Activated T-cell treated with anti-CD3 and anti-CD28 coated beads for 24 hours (primary cell): ENCODE measurements around the gene TMEM135.
"Not testable (repeated sequence)": the region's sequence is repeated elsewhere in the genome, so short reads cannot be mapped to it uniquely, and the experiment has no call there.

Source experiments
- DNase-seq: peaks from one replicate; pipeline ENCODE4 v3.0.0-alpha.2; 2020; ENCODE audit warnings: low read depth

TMEM135 gene

GRCh38 chr11:87081358-87081757, 43.6 kb downstream of the TMEM135 start:
- DNase-seq, result no peak

- no peak for DNase-seq
Observed at GRCh38 chr11:87082590-87082989, 44.9 kb downstream of the TMEM135 start.

- DNase-seq, result no peak
Observed at GRCh38 chr11:87083029-87083428, 45.3 kb downstream of the TMEM135 start.

GRCh38 chr11:87092159-87092558, 54.4 kb downstream of the TMEM135 start:
- no peak for DNase-seq

DNA sequence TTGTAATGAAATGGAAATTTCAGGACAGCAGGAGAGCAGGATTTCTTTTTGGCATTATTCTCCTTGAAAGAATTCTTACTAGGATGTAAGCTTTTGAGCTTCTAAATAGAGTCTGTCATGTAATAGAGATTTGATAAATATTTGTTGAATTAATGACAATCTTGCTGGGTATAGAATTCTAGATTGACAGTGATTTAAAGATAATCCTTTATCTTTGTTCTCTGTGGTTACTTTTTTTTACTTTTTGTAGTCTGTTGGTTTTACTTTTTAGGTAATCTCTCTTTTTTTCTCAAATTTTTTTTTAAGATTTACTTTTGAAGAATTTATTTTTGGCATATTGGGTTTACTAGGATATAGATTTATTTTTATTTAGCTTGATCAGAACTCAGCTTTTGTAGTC, 54.8 kb downstream of the TMEM135 start:
- DNase-seq, result no peak

DNA sequence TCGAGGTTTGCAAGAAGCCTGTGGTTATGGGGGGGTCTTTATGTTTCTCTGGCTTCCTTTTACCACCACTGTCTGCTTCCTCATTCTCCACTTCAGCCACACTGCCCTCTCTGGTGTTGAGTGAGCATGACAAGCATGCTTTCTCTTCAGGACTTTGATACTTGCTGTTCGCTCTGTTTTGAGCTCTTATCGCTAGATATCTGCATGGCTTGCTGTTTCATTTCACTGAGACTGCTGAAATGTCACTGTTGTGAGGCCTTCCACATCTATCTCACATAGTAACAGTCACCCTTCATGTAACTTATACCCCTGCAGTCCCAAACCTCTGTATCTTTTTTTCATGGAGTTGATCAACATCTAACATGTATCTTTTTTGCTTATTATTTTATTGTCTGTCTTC, 59.8 kb downstream of the TMEM135 start:
- DNase-seq, result peak; percentile 8

GRCh38 chr11:87101956-87102580, 64.3 kb downstream of the TMEM135 start:
- DNase-seq, result no peak

GRCh38 chr11:87105826-87106225, 68.1 kb downstream of the TMEM135 start:
- DNase-seq, result not testable (repeated sequence)

DNA sequence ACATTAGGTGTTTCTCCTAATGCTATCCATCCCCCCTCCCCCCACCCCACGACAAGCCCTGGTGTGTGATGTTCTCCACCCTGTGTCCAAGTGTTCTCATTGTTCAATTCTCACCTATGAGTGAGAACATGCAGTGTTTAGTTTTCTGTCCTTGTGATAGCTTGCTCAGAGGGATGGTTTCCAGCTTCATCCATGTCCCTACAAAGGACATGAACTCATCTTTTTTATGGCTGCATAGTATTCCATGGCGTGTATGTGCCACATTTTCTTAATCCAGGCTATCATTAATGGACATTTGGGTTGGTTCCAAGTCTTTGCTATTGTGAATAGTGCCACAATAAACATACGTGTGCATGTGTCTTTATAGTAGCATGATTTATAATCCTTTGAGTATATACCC, 69.6 kb downstream of the TMEM135 start:
- DNase-seq, result not testable (repeated sequence)

- no peak for DNase-seq
Observed at GRCh38 chr11:87110443-87111131, 72.9 kb downstream of the TMEM135 start.

- DNase-seq, result no peak
Observed at GRCh38 chr11:87114093-87114492, 76.4 kb downstream of the TMEM135 start.

- DNase-seq, result no peak
Observed at GRCh38 chr11:87116185-87116584, 78.5 kb downstream of the TMEM135 start.

GRCh38 chr11:87120937-87121336, 83.2 kb downstream of the TMEM135 start:
- no peak for DNase-seq

- no peak for DNase-seq
Observed at GRCh38 chr11:87122852-87123251, 85.1 kb downstream of the TMEM135 start.

DNA sequence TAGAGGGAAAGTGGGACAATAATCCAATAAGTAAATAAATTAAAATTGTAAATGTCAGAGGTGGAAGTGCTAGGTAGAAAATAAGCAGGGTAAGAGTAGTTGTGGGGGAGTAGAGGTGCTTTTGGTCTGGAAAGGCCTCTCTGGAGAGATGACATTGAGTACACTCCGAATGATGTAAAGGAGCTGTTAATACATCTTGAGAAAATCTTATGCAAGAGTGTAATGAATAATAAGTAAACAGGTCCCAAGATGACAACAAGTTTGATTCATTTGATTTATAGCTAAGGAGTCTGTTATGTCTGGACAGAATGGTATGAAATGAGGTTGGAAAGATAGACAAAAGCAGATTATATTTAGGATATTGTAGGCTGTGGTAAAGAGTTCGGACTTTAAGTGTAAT, 87.5 kb downstream of the TMEM135 start:
- no peak for DNase-seq

DNA sequence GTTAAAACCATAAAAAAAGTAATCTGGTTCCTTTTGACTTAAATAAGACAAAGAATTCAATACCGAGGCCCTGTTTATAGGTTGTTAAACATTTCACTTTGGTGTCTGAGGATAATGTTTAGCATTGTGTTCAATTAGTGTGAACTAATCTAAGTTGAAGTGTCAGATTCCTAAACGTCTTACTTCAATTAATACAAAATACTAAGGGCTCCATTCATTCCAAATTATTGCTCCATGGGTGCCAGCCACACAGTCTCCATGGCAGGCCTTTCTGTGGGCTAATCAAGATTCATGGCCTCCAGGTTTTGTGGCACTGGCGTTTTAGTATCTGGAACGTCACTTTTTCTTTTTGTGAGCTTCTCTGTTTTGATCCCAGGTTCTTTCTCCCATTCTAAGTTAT, 89.4 kb downstream of the TMEM135 start:
- DNase-seq, result no peak

DNA sequence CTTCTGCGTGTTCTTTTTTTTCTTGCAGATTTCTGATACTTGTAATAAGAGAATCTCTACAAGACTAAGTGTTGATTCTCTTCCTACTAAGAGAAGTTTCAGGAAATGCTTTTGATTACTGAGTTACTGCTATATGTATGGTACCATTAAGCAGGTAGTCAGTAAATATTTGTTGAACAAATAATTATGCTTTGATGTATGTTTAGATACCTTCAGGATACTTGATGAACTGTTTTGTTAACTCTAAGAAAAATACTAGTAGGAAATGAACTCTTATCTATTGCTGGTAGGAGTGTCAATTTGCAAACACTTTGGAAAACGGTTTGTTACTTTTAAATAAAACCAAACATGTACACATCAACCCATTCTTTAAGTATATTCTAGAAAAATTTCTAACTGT, 90.6 kb downstream of the TMEM135 start:
- no peak for DNase-seq

DNA sequence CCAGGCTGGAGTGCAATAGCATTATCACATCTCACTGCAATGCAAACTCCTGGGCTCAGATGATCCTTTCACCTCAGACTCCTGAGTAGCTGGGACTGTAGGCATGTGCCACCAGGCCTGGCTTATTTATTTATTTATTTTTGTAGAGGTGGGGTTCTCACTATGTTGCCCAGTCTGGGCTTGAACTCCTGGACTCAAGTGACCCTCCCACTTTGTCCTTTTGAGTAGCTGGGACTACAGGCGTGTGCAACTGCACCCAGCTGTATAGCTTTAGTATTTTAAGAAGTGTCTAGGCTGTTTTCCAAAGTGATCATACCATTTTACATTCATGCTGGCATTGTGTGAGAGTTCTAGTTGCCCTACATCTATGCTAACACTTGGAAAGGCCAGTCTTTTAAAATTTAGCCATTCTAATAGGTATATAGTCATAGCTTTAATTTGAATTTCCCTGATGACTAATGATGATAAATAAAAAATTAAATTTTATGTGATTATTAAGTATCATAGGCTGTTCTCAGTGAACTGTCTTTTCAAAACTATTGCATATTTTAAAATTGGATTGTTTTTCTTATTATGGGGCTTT, 96.9 kb downstream of the TMEM135 start:
- DNase-seq, result no peak

DNA sequence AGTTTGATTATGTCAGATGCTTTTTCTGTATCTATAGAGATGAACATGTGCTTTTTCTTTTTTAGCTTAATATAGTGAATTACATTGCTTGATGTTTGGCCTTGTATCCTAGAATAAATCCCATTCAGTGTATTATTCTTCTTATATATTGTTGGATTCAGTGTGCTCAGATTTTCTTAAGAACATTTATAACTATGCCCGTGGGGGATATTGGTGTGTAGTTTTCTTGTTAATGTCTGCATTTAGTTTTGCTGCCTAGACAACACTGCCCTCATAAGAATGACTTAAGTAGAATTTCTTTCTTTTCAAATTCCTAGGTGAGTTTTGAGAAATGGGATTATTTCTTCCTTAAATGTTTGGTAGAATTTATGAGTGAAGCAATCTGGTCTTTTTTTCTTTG, 98.5 kb downstream of the TMEM135 start:
- DNase-seq, result no peak

GRCh38 chr11:87137711-87138110, 100.0 kb downstream of the TMEM135 start:
- no peak for DNase-seq

DNA sequence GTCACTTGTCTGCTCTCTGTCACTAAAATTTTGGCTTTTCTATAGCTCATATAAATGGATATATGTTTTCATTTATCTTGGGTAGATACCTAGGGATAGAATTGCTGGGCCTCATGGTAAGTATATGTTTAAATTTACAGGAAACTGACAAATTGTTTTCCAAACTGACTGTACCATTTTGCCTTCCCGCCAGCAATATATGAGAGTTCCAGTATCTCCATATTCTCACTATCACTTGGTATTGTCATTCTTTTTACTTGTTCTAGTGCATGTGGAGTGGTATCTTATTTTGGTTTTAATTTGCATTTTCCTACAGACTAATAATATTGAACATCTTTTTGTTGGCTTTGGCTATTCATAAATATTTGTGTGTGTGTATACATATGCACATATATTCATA, 101.7 kb downstream of the TMEM135 start:
- DNase-seq, result no peak

- no peak for DNase-seq
Observed at GRCh38 chr11:87141322-87141721, 103.6 kb downstream of the TMEM135 start.

- no peak for DNase-seq
Observed at GRCh38 chr11:87141980-87142514, 104.3 kb downstream of the TMEM135 start.
